ENCODE data around the gene COG6.

Gene COG6

GRCh38 chr13:39729156-39729555 is 73.7 kb downstream of the COG6 start:
- DNase-seq (ENCODE audit: low spot score) = no peak
- TF ChIP-seq, protein P1, sequence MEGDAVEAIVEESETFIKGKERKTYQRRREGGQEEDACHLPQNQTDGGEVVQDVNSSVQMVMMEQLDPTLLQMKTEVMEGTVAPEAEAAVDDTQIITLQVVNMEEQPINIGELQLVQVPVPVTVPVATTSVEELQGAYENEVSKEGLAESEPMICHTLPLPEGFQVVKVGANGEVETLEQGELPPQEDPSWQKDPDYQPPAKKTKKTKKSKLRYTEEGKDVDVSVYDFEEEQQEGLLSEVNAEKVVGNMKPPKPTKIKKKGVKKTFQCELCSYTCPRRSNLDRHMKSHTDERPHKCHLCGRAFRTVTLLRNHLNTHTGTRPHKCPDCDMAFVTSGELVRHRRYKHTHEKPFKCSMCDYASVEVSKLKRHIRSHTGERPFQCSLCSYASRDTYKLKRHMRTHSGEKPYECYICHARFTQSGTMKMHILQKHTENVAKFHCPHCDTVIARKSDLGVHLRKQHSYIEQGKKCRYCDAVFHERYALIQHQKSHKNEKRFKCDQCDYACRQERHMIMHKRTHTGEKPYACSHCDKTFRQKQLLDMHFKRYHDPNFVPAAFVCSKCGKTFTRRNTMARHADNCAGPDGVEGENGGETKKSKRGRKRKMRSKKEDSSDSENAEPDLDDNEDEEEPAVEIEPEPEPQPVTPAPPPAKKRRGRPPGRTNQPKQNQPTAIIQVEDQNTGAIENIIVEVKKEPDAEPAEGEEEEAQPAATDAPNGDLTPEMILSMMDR (IDR thresholded peaks at IDR 0.05; ENCODE audit: borderline replicate concordance, control extremely low read depth, extremely low read depth, insufficient read depth, missing control alignments) = no peak
- in situ Hi-C loops (cut with MboI; ENCODE audit: low sequenced_read_pairs, unreplicated experiment) = no loop called here

GRCh38 chr13:39734952-39735351 is 79.5 kb downstream of the COG6 start:
- in situ Hi-C loops (cut with MboI; ENCODE audit: low sequenced_read_pairs, unreplicated experiment) = no loop called here
- TF ChIP-seq, protein P1 (IDR thresholded peaks at IDR 0.05; ENCODE audit: borderline replicate concordance, control extremely low read depth, extremely low read depth, insufficient read depth, missing control alignments) = no peak

DNA sequence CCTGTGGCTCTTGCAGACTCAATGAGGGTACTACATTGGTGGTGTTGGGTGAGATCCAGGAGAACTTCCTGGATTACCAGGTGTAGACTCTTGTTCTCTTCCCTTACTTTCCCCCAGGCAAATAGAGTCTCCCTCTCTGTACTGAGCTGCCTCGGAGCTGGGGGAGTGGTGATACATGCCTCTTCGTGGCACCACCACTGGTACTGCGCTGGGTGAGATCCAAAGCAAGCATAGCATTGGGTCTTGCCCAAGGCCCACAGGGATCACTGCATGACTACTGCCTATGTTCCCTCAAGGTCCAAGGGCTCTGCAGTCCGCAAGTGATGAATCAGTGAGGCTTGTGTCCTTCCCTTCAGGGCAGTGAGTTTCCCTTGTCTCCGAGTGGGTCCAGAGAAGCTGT is 81.6 kb downstream of the COG6 start:
- in situ Hi-C loops (cut with MboI; ENCODE audit: low sequenced_read_pairs, unreplicated experiment) = no loop called here
- no peak for DNase-seq (ENCODE audit: low spot score)
- TF ChIP-seq, protein P1 (IDR thresholded peaks at IDR 0.05; ENCODE audit: borderline replicate concordance, control extremely low read depth, extremely low read depth, insufficient read depth, missing control alignments) = no peak

More at GRCh38 chr13:39734952-39735351, 79.5 kb downstream of the COG6 start:
- DNase-seq (ENCODE audit: low spot score) = no peak

DNA sequence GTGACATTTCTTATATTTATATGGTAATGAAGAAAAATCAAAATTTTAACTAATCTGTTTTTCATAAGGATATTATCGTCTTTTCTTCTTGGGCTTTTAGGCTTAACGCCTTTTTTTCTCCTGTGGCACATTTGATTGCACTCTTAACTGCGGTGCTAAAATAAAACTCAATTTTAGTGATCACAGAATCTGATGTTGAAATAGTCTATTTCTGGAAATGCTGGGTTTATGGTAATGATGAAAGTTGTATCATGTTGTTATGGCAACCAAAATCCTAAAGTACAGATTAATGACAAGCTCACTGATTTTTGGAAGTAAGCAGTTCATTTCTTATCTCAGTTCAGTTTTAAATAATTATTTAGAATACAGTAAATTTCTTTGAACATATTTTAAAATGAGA is 85.3 kb downstream of the COG6 start:
- no peak for DNase-seq (ENCODE audit: low spot score)
- in situ Hi-C loops (cut with MboI; ENCODE audit: low sequenced_read_pairs, unreplicated experiment) = no loop called here
- TF ChIP-seq, protein P1 (IDR thresholded peaks at IDR 0.05; ENCODE audit: borderline replicate concordance, control extremely low read depth, extremely low read depth, insufficient read depth, missing control alignments) = no peak

- TF ChIP-seq, protein P1 (IDR thresholded peaks at IDR 0.05; ENCODE audit: borderline replicate concordance, control extremely low read depth, extremely low read depth, insufficient read depth, missing control alignments) = no peak
- in situ Hi-C loops (cut with MboI; ENCODE audit: low sequenced_read_pairs, unreplicated experiment) = no loop called here
- no peak for DNase-seq (ENCODE audit: low spot score)
These were observed 93.5 kb downstream of the COG6 start for GRCh38 chr13:39748961-39749360.

GRCh38 chr13:39749528-39749927 is 94.1 kb downstream of the COG6 start:
- in situ Hi-C loops (cut with MboI; ENCODE audit: low sequenced_read_pairs, unreplicated experiment) = no loop called here
- DNase-seq (ENCODE audit: low spot score) = no peak
- TF ChIP-seq, protein P1 (IDR thresholded peaks at IDR 0.05; ENCODE audit: borderline replicate concordance, control extremely low read depth, extremely low read depth, insufficient read depth, missing control alignments) = no peak

DNA sequence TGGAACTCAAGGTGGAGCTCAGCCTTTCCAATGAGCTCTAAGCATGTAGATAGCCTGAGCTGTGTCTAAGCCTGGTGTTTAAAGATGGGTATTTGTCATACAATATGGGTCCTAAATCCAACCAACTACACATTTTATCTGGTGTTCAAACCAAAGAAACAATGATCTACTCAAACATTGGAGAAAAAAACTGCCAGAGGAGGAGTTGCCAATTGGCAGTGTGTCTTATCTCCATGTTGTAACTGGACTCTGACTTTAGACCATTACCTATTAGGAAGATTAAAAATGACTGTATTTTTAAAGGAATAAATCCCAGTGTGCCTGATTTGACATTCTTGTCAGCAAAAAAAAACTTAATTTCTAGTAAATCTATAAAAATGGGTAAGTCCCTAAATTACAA is 96.3 kb downstream of the COG6 start:
- no peak for DNase-seq (ENCODE audit: low spot score)
- TF ChIP-seq, protein P1 (IDR thresholded peaks at IDR 0.05; ENCODE audit: borderline replicate concordance, control extremely low read depth, extremely low read depth, insufficient read depth, missing control alignments) = no peak
- in situ Hi-C loops (cut with MboI; ENCODE audit: low sequenced_read_pairs, unreplicated experiment) = no loop called here
